ENCODE data around the gene OR1E2. TPM values are rescaled to one million over a fixed set of nuclear protein-coding genes. Genes with fewer than 3 reads are reported as not detected.

Gene OR1E2
- total RNA-seq, 1 experiment from 2014 or later = not detected

GRCh38 chr17:3389791-3390190 lies 43.9 kb downstream of the OR1E2 start:
- no peak overlapping the region for H3K4me2 ChIP-seq (ENCODE audit: low read length)

GRCh38 chr17:3385869-3386816 lies 47.5 kb downstream of the OR1E2 start, which contains the start of gene OR3A2:
Gene OR3A2 (minus strand): TSS chr17:3386308.
- no peaks in the 10 kb centered on the region for H3K9me2 ChIP-seq (replicated peaks; ENCODE audit: low read length)
- CTCF ChIA-PET = no interaction called here
- H3K9me3 ChIP-seq (ENCODE audit: low read length) = no peaks in the 10 kb centered on the region
- H4K20me1 ChIP-seq (ENCODE audit: low read length) = no peaks in the 10 kb centered on the region
- H3K27ac ChIP-seq (ENCODE audit: low read length) = no peak within 1 kb of the TSS
- ATAC-seq = no peak
- H3K9ac ChIP-seq (ENCODE audit: low read length) = no peak within 1 kb of the TSS
- intact Hi-C loops (cut with micrococcal nuclease) = no loop called here
- peaks cover 20% of the 10 kb centered on the region for H3K27me3 ChIP-seq (ENCODE audit: low read length)
- H3K4me3 ChIP-seq (ENCODE audit: low read length) = no peak within 1 kb of the TSS
- POLR2A ChIA-PET (ENCODE audit: unreplicated experiment) = no interaction called here
- H3K4me2 ChIP-seq (ENCODE audit: low read length) = no peak within 1 kb of the TSS
- H3F3A ChIP-seq (ENCODE audit: low read length, unreplicated experiment) = no peaks in the 10 kb centered on the region
- DNase-seq = no peak
- BruUV-seq (replicated peaks) = no TSS peak
- no peak within 1 kb of the TSS for H2AFZ ChIP-seq (ENCODE audit: low read length)
- no peaks in the 10 kb centered on the region for H3K36me3 ChIP-seq (ENCODE audit: low read depth, low read length)
- no peaks in the 10 kb centered on the region for H3K4me1 ChIP-seq (ENCODE audit: insufficient read depth, low read length)
- TF ChIP-seq CTCF (conservative IDR thresholded peaks at IDR 0.05; ENCODE audit: low read depth, low read length) (no peak), EZH2 (IDR thresholded peaks at IDR 0.05; ENCODE audit: low read length, unreplicated experiment) (no peak), EZH2phosphoT487 (IDR thresholded peaks at IDR 0.05; ENCODE audit: borderline replicate concordance, low read length) (no peak)
- H3K79me2 ChIP-seq (ENCODE audit: low read length) = no peaks in the 10 kb centered on the region

More at GRCh38 chr17:3389791-3390190, 43.9 kb downstream of the OR1E2 start:
- no peaks in the 10 kb centered on the region for H3K9me2 ChIP-seq (replicated peaks; ENCODE audit: low read length)
- no peak overlapping the region for H3K27ac ChIP-seq (ENCODE audit: low read length)
- BruUV-seq (replicated peaks) = no TSS peak
- CTCF ChIA-PET = no interaction called here
- POLR2A ChIA-PET (ENCODE audit: unreplicated experiment) = no interaction called here
- ATAC-seq (no peak), DNase-seq (no peak)
- no peaks in the 10 kb centered on the region for H4K20me1 ChIP-seq (ENCODE audit: low read length)
- no peaks in the 10 kb centered on the region for H3K9me3 ChIP-seq (ENCODE audit: low read length)
- no peak overlapping the region for H3K9ac ChIP-seq (ENCODE audit: low read length)
- H3K4me3 ChIP-seq (ENCODE audit: low read length) = no peak overlapping the region
- H3K36me3 ChIP-seq (ENCODE audit: low read depth, low read length) = no peaks in the 10 kb centered on the region
- no peak overlapping the region for H2AFZ ChIP-seq (ENCODE audit: low read length)
- TF ChIP-seq EZH2 (IDR thresholded peaks at IDR 0.05; ENCODE audit: low read length, unreplicated experiment) (no peak), EZH2phosphoT487 (IDR thresholded peaks at IDR 0.05; ENCODE audit: borderline replicate concordance, low read length) (no peak), CTCF (conservative IDR thresholded peaks at IDR 0.05; ENCODE audit: low read depth, low read length) (no peak)
- H3K4me1 ChIP-seq (ENCODE audit: insufficient read depth, low read length) = no peaks in the 10 kb centered on the region
- no peaks in the 10 kb centered on the region for H3K27me3 ChIP-seq (ENCODE audit: low read length)
- intact Hi-C loops (cut with micrococcal nuclease) = no loop called here
- no peaks in the 10 kb centered on the region for H3K79me2 ChIP-seq (ENCODE audit: low read length)
- H3F3A ChIP-seq (ENCODE audit: low read length, unreplicated experiment) = no peaks in the 10 kb centered on the region

Other genes starting within 250 kb of the OR1E2 start
- gene OR1A2, start 236.3 kb downstream of the OR1E2 start, total RNA-seq (2014; rRNA removed) = not detected in 2 replicates
- gene OR1A1, start 226.2 kb downstream of the OR1E2 start, total RNA-seq (2014; rRNA removed) = not detected in 2 replicates
- gene OR3A1, start 135.5 kb downstream of the OR1E2 start, total RNA-seq (2014; rRNA removed) = not detected in 2 replicates
- not detected in 2 replicates for gene OR3A2, start 47.5 kb downstream of the OR1E2 start, total RNA-seq (2014; rRNA removed)
- not detected in 2 replicates for gene OR1E1, start 35.4 kb downstream of the OR1E2 start, total RNA-seq (2014; rRNA removed)
- not detected in 2 replicates for gene OR3A3, start 22.5 kb downstream of the OR1E2 start, total RNA-seq (2014; rRNA removed)
- 1.8 TPM in 1 of 2 replicates, not detected in the other for gene SPATA22, start 38.0 kb upstream of the OR1E2 start, total RNA-seq (2014; rRNA removed)
- not detected in 2 replicates for gene ASPA, start 42.2 kb upstream of the OR1E2 start, total RNA-seq (2014; rRNA removed)
- gene TRPV3, start 124.0 kb upstream of the OR1E2 start, total RNA-seq (2014; rRNA removed) = 3.6 and 4.8 TPM in 2 replicates
- 4.1 and 4.7 TPM in 2 replicates for gene TRPV1, start 175.6 kb upstream of the OR1E2 start, total RNA-seq (2014; rRNA removed)
- 17.7 and 22.4 TPM in 2 replicates for gene SHPK, start 202.4 kb upstream of the OR1E2 start, total RNA-seq (2014; rRNA removed)
- 10.2 and 17.5 TPM in 2 replicates for gene CTNS, start 202.9 kb upstream of the OR1E2 start, total RNA-seq (2014; rRNA removed)
- gene TAX1BP3, start 234.7 kb upstream of the OR1E2 start, total RNA-seq (2014; rRNA removed) = 87.7 and 100 TPM in 2 replicates
- 56.5 and 60.4 TPM in 2 replicates for gene EMC6, start 235.0 kb upstream of the OR1E2 start, total RNA-seq (2014; rRNA removed)